Ishikawa (cell line): Measurements from ENCODE around the gene MUC5AC.
A peak's percentile ranks its signal among the peaks of the same experiment; 100 is the strongest.

ENCODE experiments used
- CEBPB ChIP-seq: IDR thresholded peaks from 2 replicates; pipeline ENCODE4 v1.6.1; 2012
- CREB1 ChIP-seq: IDR thresholded peaks from 2 replicates; pipeline ENCODE4 v1.6.1; 2012; ENCODE audit warnings: low read depth
- EGR1 ChIP-seq: IDR thresholded peaks from 2 replicates; pipeline ENCODE4 v1.6.1; 2012
- EP300 ChIP-seq: IDR thresholded peaks from 2 replicates; pipeline ENCODE4 v1.6.1; 2012; ENCODE audit warnings: borderline replicate concordance
- FOXM1 ChIP-seq: IDR thresholded peaks from 2 replicates; pipeline ENCODE4 v1.6.1; 2012; ENCODE audit warnings: low read depth, borderline replicate concordance
- MAX ChIP-seq: IDR thresholded peaks from 2 replicates; pipeline ENCODE4 v1.6.1; 2012
- NFIC ChIP-seq: IDR thresholded peaks from 2 replicates; pipeline ENCODE4 v1.6.1; 2012
- RAD21 ChIP-seq: IDR thresholded peaks from 2 replicates; pipeline ENCODE4 v1.6.1; 2012; ENCODE audit warnings: low read depth
- TAF1 ChIP-seq: IDR thresholded peaks from 2 replicates; pipeline ENCODE4 v1.6.1; 2012; ENCODE audit warnings: low read depth, mild to moderate bottlenecking
- TCF12 ChIP-seq: IDR thresholded peaks from 2 replicates; pipeline ENCODE4 v1.6.1; 2012; ENCODE audit warnings: low read depth
- TEAD4 ChIP-seq: IDR thresholded peaks from 2 replicates; pipeline ENCODE4 v1.6.1; 2012
- YY1 ChIP-seq: IDR thresholded peaks from 2 replicates; pipeline ENCODE4 v1.6.1; 2012; ENCODE audit warnings: low read depth
- ZBTB7A ChIP-seq: IDR thresholded peaks from 2 replicates; pipeline ENCODE4 v1.6.1; 2012; ENCODE audit warnings: low read depth
- TF ChIP-seq, protein P1 (sequence below): IDR thresholded peaks from 2 replicates; pipeline ENCODE4 v1.6.1; 2012; ENCODE audit warnings: low read depth, mild to moderate bottlenecking
- TF ChIP-seq, protein P2 (sequence below): IDR thresholded peaks from 2 replicates; pipeline ENCODE4 v1.6.1; 2012

Gene MUC5AC

GRCh38 chr11:1221848-1222311 is 64.1 kb downstream of the MUC5AC start:
- TF ChIP-seq CREB1 (no peak), TAF1 (no peak)

DNA sequence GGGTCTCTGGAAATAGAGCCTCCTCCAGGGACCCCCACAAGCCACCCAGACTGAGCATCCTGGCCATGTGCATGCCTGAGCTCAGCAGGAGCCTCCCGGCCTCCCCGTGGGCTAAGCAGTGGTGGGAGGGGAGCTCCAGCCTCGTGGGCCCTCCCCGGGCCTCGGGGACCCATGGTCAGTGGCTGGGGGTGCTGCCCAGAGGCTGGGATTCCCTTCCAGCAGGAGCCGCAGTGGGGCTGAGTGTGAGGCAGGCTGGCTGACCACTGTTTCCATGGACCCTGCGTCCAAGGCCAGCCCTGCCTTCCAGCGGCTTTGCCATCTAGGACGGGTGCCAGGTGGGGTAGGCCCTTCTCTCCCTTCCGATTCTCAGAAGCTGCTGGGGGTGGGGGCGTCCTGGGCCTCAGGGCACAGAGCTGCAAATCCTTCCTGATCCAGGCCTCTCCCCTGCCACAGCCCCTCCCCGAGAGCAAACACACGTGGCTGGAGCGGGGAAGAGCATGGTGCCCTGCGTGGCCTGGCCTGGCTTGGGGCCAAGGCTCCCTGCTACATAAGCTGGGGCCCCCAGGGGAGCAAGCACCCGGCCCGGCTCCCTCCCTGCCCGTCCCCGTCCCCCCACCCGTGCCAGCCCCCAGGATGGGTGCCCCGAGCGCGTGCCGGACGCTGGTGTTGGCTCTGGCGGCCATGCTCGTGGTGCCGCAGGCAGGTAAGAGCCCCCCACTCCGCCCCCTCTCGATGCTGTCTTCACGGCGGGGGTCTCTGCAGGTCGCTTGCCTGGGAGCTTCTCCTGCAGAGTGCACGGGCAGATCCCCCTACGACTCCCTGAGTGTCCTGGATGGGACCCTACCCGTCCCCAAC is 65.0 kb downstream of the MUC5AC start, which contains the start of gene MUC5B:
Gene MUC5B (plus strand): TSS at position 576 of the 855 bp plus-strand sequence. CDS start 58 bp downstream, at position 634.
- TF ChIP-seq MAX (no peak), RAD21 (no peak), NFIC (peak; percentile 77), EP300 (no peak)

DNA sequence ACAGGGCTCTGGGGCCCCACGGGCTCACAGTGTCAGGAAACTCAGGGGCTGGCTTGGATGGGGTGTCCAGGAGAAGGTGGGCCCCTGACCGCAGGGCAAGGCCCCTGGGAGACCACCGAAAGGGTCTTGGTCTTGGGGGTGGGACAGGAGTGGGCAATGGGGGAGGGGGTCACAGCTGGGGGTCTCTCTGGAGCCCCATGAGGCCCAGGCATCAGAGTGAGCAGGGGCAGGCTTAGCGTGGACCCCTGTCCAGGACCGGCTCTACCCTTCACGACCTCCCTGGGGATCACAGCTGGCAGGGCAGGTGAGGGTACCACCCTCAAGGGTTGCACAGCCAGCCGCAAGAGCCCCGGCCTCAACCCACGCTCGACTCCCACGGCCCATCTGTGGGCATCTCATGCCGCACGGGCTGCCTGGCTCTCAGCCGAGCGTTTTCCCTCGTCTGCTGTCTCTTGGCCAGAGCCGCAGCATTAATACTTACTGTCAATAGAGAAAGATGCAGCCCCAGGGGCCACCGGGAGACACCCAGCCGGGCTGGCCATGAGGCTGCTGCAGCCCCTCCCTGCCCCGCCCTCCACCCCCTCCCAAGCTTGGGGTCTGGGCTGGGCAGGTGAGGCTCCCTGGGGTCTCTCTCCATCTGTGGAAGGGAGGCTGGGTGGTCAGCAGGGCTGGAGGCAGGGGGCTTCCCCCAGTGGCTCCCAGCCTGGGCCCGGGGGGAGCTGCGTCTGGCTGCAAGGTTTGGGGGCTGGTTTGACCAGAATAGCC is 65.8 kb downstream of the MUC5AC start:
- no peak for TF ChIP-seq TCF12
- TF ChIP-seq TEAD4: no peak
- TF ChIP-seq, protein P1, sequence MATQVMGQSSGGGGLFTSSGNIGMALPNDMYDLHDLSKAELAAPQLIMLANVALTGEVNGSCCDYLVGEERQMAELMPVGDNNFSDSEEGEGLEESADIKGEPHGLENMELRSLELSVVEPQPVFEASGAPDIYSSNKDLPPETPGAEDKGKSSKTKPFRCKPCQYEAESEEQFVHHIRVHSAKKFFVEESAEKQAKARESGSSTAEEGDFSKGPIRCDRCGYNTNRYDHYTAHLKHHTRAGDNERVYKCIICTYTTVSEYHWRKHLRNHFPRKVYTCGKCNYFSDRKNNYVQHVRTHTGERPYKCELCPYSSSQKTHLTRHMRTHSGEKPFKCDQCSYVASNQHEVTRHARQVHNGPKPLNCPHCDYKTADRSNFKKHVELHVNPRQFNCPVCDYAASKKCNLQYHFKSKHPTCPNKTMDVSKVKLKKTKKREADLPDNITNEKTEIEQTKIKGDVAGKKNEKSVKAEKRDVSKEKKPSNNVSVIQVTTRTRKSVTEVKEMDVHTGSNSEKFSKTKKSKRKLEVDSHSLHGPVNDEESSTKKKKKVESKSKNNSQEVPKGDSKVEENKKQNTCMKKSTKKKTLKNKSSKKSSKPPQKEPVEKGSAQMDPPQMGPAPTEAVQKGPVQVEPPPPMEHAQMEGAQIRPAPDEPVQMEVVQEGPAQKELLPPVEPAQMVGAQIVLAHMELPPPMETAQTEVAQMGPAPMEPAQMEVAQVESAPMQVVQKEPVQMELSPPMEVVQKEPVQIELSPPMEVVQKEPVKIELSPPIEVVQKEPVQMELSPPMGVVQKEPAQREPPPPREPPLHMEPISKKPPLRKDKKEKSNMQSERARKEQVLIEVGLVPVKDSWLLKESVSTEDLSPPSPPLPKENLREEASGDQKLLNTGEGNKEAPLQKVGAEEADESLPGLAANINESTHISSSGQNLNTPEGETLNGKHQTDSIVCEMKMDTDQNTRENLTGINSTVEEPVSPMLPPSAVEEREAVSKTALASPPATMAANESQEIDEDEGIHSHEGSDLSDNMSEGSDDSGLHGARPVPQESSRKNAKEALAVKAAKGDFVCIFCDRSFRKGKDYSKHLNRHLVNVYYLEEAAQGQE: no peak
- TF ChIP-seq CREB1: no peak
- TF ChIP-seq EP300: no peak
- TF ChIP-seq ZBTB7A: no peak; the same call in none of the 2 replicates
- TF ChIP-seq RAD21: no peak
- TF ChIP-seq YY1: no peak
- TF ChIP-seq MAX: no peak
- TF ChIP-seq, protein P2, sequence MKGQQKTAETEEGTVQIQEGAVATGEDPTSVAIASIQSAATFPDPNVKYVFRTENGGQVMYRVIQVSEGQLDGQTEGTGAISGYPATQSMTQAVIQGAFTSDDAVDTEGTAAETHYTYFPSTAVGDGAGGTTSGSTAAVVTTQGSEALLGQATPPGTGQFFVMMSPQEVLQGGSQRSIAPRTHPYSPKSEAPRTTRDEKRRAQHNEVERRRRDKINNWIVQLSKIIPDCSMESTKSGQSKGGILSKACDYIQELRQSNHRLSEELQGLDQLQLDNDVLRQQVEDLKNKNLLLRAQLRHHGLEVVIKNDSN: no peak
- no peak for TF ChIP-seq CEBPB
- TF ChIP-seq FOXM1: no peak

DNA sequence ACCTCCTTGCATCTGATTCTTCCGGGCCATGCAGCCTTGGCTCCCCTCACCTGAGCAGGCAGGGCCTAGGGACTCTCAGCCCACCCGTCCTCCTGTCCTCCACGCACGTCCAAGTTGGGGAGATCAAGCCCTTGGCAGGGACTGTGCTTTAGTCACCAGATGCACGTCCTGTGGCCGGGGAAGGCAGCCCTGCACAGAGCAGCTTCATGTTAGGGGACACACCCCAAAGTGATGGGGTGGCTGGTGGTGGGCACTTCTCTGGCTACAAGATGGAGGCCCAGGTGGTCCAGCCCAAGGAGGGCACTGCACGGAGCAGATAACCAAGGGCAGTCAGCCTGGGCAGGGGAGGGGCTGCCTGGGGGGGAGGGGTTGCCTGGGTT is 66.3 kb downstream of the MUC5AC start:
- no peak for TF ChIP-seq EP300
- no peak for TF ChIP-seq TAF1
- TF ChIP-seq CEBPB: no peak
- TF ChIP-seq, protein P1: no peak
- TF ChIP-seq MAX: no peak
- TF ChIP-seq TEAD4: no peak
- TF ChIP-seq FOXM1: no peak
- no peak for TF ChIP-seq EGR1
- TF ChIP-seq TCF12: no peak
- no peak for TF ChIP-seq ZBTB7A
- no peak for TF ChIP-seq CREB1
- no peak for TF ChIP-seq RAD21
- TF ChIP-seq, protein P2: no peak
- no peak for TF ChIP-seq NFIC

GRCh38 chr11:1224491-1225385 is 67.0 kb downstream of the MUC5AC start:
- TF ChIP-seq YY1 (no peak), ZBTB7A (peak; percentile 42; the same call in 1 of the 2 replicates), FOXM1 (no peak), EP300 (no peak), RAD21 (no peak), TEAD4 (no peak), TAF1 (no peak)
- TF ChIP-seq, protein P1: no peak
